ENCODE results near the gene CCNYL1. TPM values are rescaled to one million over a fixed set of nuclear protein-coding genes. Genes with fewer than 3 reads are reported as not detected.

CCNYL1 gene
- total and polyA plus RNA-seq, 2 donors (not counting 1 experiment from before 2014, with no cell fraction given) = 8.8 to 18.4 TPM

DNA sequence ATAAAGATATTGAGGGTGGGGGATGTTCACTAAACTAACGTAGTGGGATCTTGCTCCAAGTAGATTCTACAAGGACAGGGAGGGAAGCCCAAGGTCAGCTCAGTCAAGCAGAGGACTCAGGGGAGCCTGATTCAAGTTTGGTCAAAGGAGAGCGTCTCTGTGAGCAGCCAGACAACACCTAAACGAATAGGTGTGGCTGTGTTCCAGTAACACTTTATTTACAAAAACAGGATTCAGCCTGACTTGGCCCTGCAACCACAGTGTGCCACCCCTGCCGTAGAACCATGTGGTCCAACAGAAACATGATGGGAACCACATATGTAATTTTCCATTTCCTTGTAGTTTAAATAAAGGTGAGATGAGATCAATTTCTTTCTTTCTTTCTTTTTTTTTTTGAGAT is 76.4 kb downstream of the CCNYL1 start:
- no peak overlapping the region for H2AFZ ChIP-seq (ENCODE audit: low read length)
- H3K27ac ChIP-seq (ENCODE audit: insufficient read depth, low read length) = no peak overlapping the region
- H3K36me3 ChIP-seq (ENCODE audit: control insufficient read depth, insufficient read depth, low read length) = no peaks in the 10 kb centered on the region
- H3K9me3 ChIP-seq (ENCODE audit: control insufficient read depth, insufficient read depth, low read depth, low read length) = no peaks in the 10 kb centered on the region
- H3K79me2 ChIP-seq (ENCODE audit: control insufficient read depth, insufficient read depth, low read length) = no peaks in the 10 kb centered on the region
- H3K9ac ChIP-seq (ENCODE audit: insufficient read depth, low read length) = no peak overlapping the region
- DNase-seq (ENCODE audit: low read depth in 2 of 2) = no peak
- no peaks in the 10 kb centered on the region for H3K4me1 ChIP-seq (ENCODE audit: control insufficient read depth, extremely low read depth, insufficient read depth, low read length)
- TF ChIP-seq, protein P1, sequence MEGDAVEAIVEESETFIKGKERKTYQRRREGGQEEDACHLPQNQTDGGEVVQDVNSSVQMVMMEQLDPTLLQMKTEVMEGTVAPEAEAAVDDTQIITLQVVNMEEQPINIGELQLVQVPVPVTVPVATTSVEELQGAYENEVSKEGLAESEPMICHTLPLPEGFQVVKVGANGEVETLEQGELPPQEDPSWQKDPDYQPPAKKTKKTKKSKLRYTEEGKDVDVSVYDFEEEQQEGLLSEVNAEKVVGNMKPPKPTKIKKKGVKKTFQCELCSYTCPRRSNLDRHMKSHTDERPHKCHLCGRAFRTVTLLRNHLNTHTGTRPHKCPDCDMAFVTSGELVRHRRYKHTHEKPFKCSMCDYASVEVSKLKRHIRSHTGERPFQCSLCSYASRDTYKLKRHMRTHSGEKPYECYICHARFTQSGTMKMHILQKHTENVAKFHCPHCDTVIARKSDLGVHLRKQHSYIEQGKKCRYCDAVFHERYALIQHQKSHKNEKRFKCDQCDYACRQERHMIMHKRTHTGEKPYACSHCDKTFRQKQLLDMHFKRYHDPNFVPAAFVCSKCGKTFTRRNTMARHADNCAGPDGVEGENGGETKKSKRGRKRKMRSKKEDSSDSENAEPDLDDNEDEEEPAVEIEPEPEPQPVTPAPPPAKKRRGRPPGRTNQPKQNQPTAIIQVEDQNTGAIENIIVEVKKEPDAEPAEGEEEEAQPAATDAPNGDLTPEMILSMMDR (conservative IDR thresholded peaks at IDR 0.05 in 1 of 2, IDR thresholded peaks at IDR 0.05 in 1 of 2; ENCODE audit: low read depth in 1 of 2, low read length in 2 of 2) = no peak
- no peak for TF ChIP-seq EZH2 (IDR thresholded peaks at IDR 0.05; ENCODE audit: low read length, missing control alignments)
- no peak overlapping the region for H3K4me2 ChIP-seq (ENCODE audit: extremely low read depth, insufficient read depth, low read length)
- H3K27me3 ChIP-seq (ENCODE audit: control insufficient read depth, insufficient read depth, low read length) = no peaks in the 10 kb centered on the region
- no peak overlapping the region for H3K4me3 ChIP-seq (replicated peaks in 1 of 4; ENCODE audit: control extremely low read depth in 1 of 4, insufficient read depth in 1 of 4, low read depth in 3 of 4, low read length in 4 of 4)
- no peaks in the 10 kb centered on the region for H4K20me1 ChIP-seq (ENCODE audit: control insufficient read depth, extremely low read depth, insufficient read depth, low read length)

DNA sequence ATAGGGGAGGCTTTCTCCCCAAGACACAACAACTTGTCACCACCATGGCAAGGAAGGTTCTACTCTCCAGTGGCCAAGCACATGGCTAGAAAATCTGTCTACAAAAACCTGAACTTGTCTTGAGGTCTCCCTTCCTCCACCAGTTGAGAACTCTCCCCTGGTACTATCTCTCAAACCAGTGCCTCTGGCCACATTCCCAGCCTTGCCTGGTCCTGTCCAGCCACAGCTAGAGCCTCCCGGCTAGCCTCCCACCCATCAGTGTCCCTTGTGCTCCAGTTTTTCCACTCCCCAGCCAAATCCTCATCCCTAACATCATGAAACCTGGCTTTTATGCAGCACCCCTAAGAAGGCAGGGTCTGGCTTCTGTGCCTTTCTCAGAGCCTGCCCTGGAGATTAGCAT is 79.5 kb downstream of the CCNYL1 start:
- no peak overlapping the region for H3K9ac ChIP-seq (ENCODE audit: insufficient read depth, low read length)
- no peaks in the 10 kb centered on the region for H3K4me1 ChIP-seq (ENCODE audit: control insufficient read depth, extremely low read depth, insufficient read depth, low read length)
- no peaks in the 10 kb centered on the region for H3K36me3 ChIP-seq (ENCODE audit: control insufficient read depth, insufficient read depth, low read length)
- H2AFZ ChIP-seq (ENCODE audit: low read length) = no peak overlapping the region
- H3K4me2 ChIP-seq (ENCODE audit: extremely low read depth, insufficient read depth, low read length) = no peak overlapping the region
- H3K9me3 ChIP-seq (ENCODE audit: control insufficient read depth, insufficient read depth, low read depth, low read length) = no peaks in the 10 kb centered on the region
- H3K27me3 ChIP-seq (ENCODE audit: control insufficient read depth, insufficient read depth, low read length) = no peaks in the 10 kb centered on the region
- H3K79me2 ChIP-seq (ENCODE audit: control insufficient read depth, insufficient read depth, low read length) = no peaks in the 10 kb centered on the region
- no peak for DNase-seq (ENCODE audit: low read depth in 2 of 2)
- H4K20me1 ChIP-seq (ENCODE audit: control insufficient read depth, extremely low read depth, insufficient read depth, low read length) = no peaks in the 10 kb centered on the region
- no peak overlapping the region for H3K27ac ChIP-seq (ENCODE audit: insufficient read depth, low read length)
- no peak overlapping the region for H3K4me3 ChIP-seq (replicated peaks in 1 of 4; ENCODE audit: control extremely low read depth in 1 of 4, insufficient read depth in 1 of 4, low read depth in 3 of 4, low read length in 4 of 4)
- TF ChIP-seq, protein P1 (conservative IDR thresholded peaks at IDR 0.05 in 1 of 2, IDR thresholded peaks at IDR 0.05 in 1 of 2; ENCODE audit: low read depth in 1 of 2, low read length in 2 of 2) = no peak
- no peak for TF ChIP-seq EZH2 (IDR thresholded peaks at IDR 0.05; ENCODE audit: low read length, missing control alignments)

DNA sequence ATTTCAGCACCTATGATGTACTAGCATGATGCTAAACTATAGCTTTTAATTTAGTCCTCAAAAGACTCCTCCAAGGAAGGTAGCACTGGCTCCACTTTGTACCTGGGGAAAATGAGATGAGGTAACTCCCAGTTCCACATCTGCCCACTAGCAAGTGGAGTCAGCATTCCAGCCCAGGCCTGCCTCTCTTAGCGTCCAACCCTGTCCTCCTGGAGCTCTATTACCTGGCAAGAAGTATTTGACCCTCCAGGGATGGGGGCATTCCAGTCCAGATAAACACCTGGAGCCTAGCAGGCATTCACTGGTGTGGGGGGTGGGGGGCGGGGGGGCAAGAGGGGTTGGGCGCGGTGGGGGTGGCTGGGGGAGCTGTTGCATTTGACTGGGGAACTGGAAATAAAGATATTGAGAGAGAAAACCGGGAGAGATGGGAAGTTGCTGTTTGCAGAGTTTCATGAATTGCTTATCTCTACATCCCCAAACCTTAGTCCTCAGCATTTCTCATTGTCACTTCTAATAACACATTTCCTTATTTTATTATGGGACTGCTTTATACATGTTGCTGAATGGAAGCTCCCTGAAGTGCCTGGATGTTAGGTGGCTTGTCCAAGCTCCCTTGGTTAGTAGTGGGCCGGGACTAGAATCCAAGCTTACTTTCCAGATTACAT is 80.3 kb downstream of the CCNYL1 start:
- Histone ChIP-seq H2AFZ (ENCODE audit: low read length) (no peak overlapping the region), H3K9ac (ENCODE audit: insufficient read depth, low read length) (no peak overlapping the region), H3K27me3 (ENCODE audit: control insufficient read depth, insufficient read depth, low read length) (no peaks in the 10 kb centered on the region), H3K4me3 (replicated peaks in 1 of 4; ENCODE audit: control extremely low read depth in 1 of 4, insufficient read depth in 1 of 4, low read depth in 3 of 4, low read length in 4 of 4) (no peak overlapping the region), H3K79me2 (ENCODE audit: control insufficient read depth, insufficient read depth, low read length) (no peaks in the 10 kb centered on the region), H3K4me1 (ENCODE audit: control insufficient read depth, extremely low read depth, insufficient read depth, low read length) (no peaks in the 10 kb centered on the region), H3K36me3 (ENCODE audit: control insufficient read depth, insufficient read depth, low read length) (no peaks in the 10 kb centered on the region), H3K27ac (ENCODE audit: insufficient read depth, low read length) (no peak overlapping the region), H3K4me2 (ENCODE audit: extremely low read depth, insufficient read depth, low read length) (no peak overlapping the region), H4K20me1 (ENCODE audit: control insufficient read depth, extremely low read depth, insufficient read depth, low read length) (no peaks in the 10 kb centered on the region), H3K9me3 (ENCODE audit: control insufficient read depth, insufficient read depth, low read depth, low read length) (no peaks in the 10 kb centered on the region)
- no peak for DNase-seq (ENCODE audit: low read depth in 2 of 2)
- no peak for TF ChIP-seq EZH2 (IDR thresholded peaks at IDR 0.05; ENCODE audit: low read length, missing control alignments)
- TF ChIP-seq, protein P1 (conservative IDR thresholded peaks at IDR 0.05 in 1 of 2, IDR thresholded peaks at IDR 0.05 in 1 of 2; ENCODE audit: low read depth in 1 of 2, low read length in 2 of 2) = no peak

Data from fibroblast of lung (primary cell).